IMR-90 (cell line): ENCODE results near the gene AUTS2. TPM values are rescaled to one million over a fixed set of nuclear protein-coding genes. Genes with fewer than 3 reads are reported as not detected.

Experiments used
- ATAC-seq: fragments of 200-7000 bp; cut with Tn5 transposase; 2 replicates; pipeline ENCODE4 v1.9.1; 2020; ENCODE audit warnings: low read depth, mild to moderate bottlenecking, moderate library complexity
- BruUV-seq: library from RNA; stranded (reverse); fragments of 400-500 nt; replicated peaks from 2 replicates; lab custom pipeline; 2021; lab: Mats Ljungman, UMichigan
- CTCF ChIA-PET: fragments of 300-600 bp; formaldehyde crosslinking; extraction: SDS; loops from one replicate; lab custom pipeline; 2021; ENCODE audit warnings: antibody characterized with exemption; lab: Yijun Ruan, JAX
- POLR2A ChIA-PET: fragments of 300-600 bp; sonication (Branson Sonifier 250); formaldehyde crosslinking; loops from one replicate; lab custom pipeline; 2022; ENCODE audit warnings: antibody characterized with exemption; ENCODE audit not compliant: unreplicated experiment; lab: Charles Lee
- DNase-seq: peaks from one replicate; pipeline ENCODE4 v3.0.0; 2013
- H2AFZ ChIP-seq: replicated peaks from 2 replicates; pipeline ENCODE3; 2013; ENCODE audit warnings: low read length, mild to moderate bottlenecking; ENCODE audit not compliant: poor library complexity
- H2AK5ac ChIP-seq: 2 replicates; pipeline ENCODE4 v1.6.1; 2013; ENCODE audit warnings: low read depth, low read length, inconsistent platforms
- H2AK9ac ChIP-seq: replicated peaks from 2 replicates; pipeline ENCODE3; 2013; ENCODE audit warnings: mild to moderate bottlenecking, low read depth, low read length, moderate library complexity; ENCODE audit not compliant: poor library complexity
- H2BK120ac ChIP-seq: 2 replicates; pipeline ENCODE4 v1.6.1; 2013; ENCODE audit warnings: low read depth, low read length, inconsistent platforms
- H2BK15ac ChIP-seq: 3 replicates; pipeline ENCODE4 v1.6.1; 2013; ENCODE audit warnings: low read depth, low read length, inconsistent platforms
- H2BK20ac ChIP-seq: 2 replicates; pipeline ENCODE4 v1.6.1; 2013; ENCODE audit warnings: low read depth, mild to moderate bottlenecking, inconsistent platforms, low read length, moderate library complexity
- H2BK5ac ChIP-seq: 2 replicates; pipeline ENCODE4 v1.6.1; 2013; ENCODE audit warnings: mild to moderate bottlenecking, low read depth, low read length, inconsistent platforms; ENCODE audit not compliant: poor library complexity, severe bottlenecking
- H3K14ac ChIP-seq: replicated peaks from 2 replicates; pipeline ENCODE4 v1.6.1; 2013; ENCODE audit warnings: low read depth, low read length, inconsistent platforms
- H3K18ac ChIP-seq: 2 replicates; pipeline ENCODE4 v1.6.1; 2013; ENCODE audit warnings: low read depth, low read length, control low read depth
- H3K23ac ChIP-seq: 2 replicates; pipeline ENCODE4 v1.6.1; 2013; ENCODE audit warnings: low read depth, low read length, inconsistent platforms
- H3K27ac ChIP-seq: 2 replicates; pipeline ENCODE4 v1.5.1; 2013; ENCODE audit warnings: mild to moderate bottlenecking, control low read depth, low read length; ENCODE audit not compliant: insufficient read depth
- H3K27me3 ChIP-seq: 2 replicates; pipeline ENCODE4 v1.6.1; 2013; ENCODE audit warnings: low read length; ENCODE audit not compliant: control insufficient read depth, insufficient read depth
- H3K36me3 ChIP-seq: 2 replicates; pipeline ENCODE4 v1.6.1; 2013; ENCODE audit warnings: low read length, mixed read lengths; ENCODE audit not compliant: control insufficient read depth, insufficient read depth
- H3K4ac ChIP-seq: 2 replicates; pipeline ENCODE4 v1.6.1; 2013; ENCODE audit warnings: low read depth, low read length, inconsistent platforms
- H3K4me1 ChIP-seq: 2 replicates; pipeline ENCODE4 v1.6.1; 2013; ENCODE audit warnings: low read length, mixed read lengths; ENCODE audit not compliant: control insufficient read depth, insufficient read depth
- H3K4me2 ChIP-seq: 2 replicates; pipeline ENCODE4 v1.6.1; 2013; ENCODE audit warnings: low read depth, mild to moderate bottlenecking, control low read depth, low read length, moderate library complexity
- H3K4me3 ChIP-seq: 2 replicates; pipeline ENCODE4 v1.5.1; 2013; ENCODE audit warnings: low read depth, mild to moderate bottlenecking, control low read depth, low read length, moderate library complexity; ENCODE audit not compliant: insufficient read depth
- H3K56ac ChIP-seq: 2 replicates; pipeline ENCODE4 v1.6.1; 2013; ENCODE audit warnings: low read length, inconsistent platforms; ENCODE audit not compliant: insufficient read depth; ENCODE audit errors: extremely low read depth
- H3K79me1 ChIP-seq, 2 experiments: 2 replicates each; pipeline ENCODE4 v1.6.1; 2013; ENCODE audit warnings: low read length in 2 of 2, inconsistent platforms in 1 of 2, low read depth in 1 of 2
- H3K9ac ChIP-seq: 2 replicates; pipeline ENCODE4 v1.6.1; 2013; ENCODE audit warnings: low read depth, low read length, control low read depth
- H3K9me1 ChIP-seq: 2 replicates; pipeline ENCODE4 v1.6.1; 2013; ENCODE audit warnings: low read length, inconsistent platforms; ENCODE audit not compliant: insufficient read depth
- H3K9me3 ChIP-seq: 2 replicates; pipeline ENCODE4 v1.6.1; 2013; ENCODE audit warnings: low read length; ENCODE audit not compliant: control insufficient read depth, insufficient read depth
- H4K20me1 ChIP-seq: 2 replicates; pipeline ENCODE4 v1.6.1; 2013; ENCODE audit warnings: low read length, inconsistent platforms; ENCODE audit not compliant: insufficient read depth
- H4K5ac ChIP-seq: 2 replicates; pipeline ENCODE4 v1.6.1; 2013; ENCODE audit warnings: mild to moderate bottlenecking, low read depth, low read length, control low read depth
- H4K8ac ChIP-seq, 2 experiments: 2 replicates each; pipeline ENCODE4 v1.6.1; 2013; ENCODE audit warnings: low read depth in 2 of 2, low read length in 2 of 2, control low read depth in 1 of 2, inconsistent platforms in 1 of 2
- H4K91ac ChIP-seq: 2 replicates; pipeline ENCODE4 v1.6.1; 2013; ENCODE audit warnings: low read depth, low read length, inconsistent platforms; ENCODE audit not compliant: insufficient read depth
- CEBPB ChIP-seq: IDR thresholded peaks from 2 replicates; pipeline ENCODE4 v1.6.1; 2012; ENCODE audit warnings: low read depth, low read length, improper control_type of control experiment
- CHD1 ChIP-seq: IDR thresholded peaks from 2 replicates; pipeline ENCODE4 v1.6.1; 2012; ENCODE audit warnings: low read depth, low read length, improper control_type of control experiment
- MAFK ChIP-seq: IDR thresholded peaks from 2 replicates; pipeline ENCODE4 v1.6.1; 2012; ENCODE audit warnings: low read depth, low read length, improper control_type of control experiment
- MAZ ChIP-seq: IDR thresholded peaks from 2 replicates; pipeline ENCODE4 v1.6.1; 2012; ENCODE audit warnings: low read depth, mild to moderate bottlenecking, low read length, improper control_type of control experiment, moderate library complexity, borderline replicate concordance
- WGBS, 2 experiments: methylation state at CpG; one replicate each; pipeline versions ENCODE4 v1.1.5 to v1.1.7; 2013; ENCODE audit warnings: missing lambda C conversion rate in 2 of 2; ENCODE audit not compliant: insufficient read length in 1 of 2; ENCODE audit errors: extremely low coverage in 2 of 2; 5-methylcytosine and 5-hydroxymethylcytosine counted together
- dilution Hi-C: fragments of 300-500 bp; cut with HindIII; formaldehyde crosslinking; loops from one replicate; pipeline ENCODE4 v1.14.3; 2018; ENCODE audit warnings: low sequenced_read_pairs; ENCODE audit not compliant: unreplicated experiment
- in situ Hi-C: fragments of 300-500 bp; cut with MboI; formaldehyde crosslinking; loops from 3 replicates; pipeline ENCODE4 v1.14.3; 2019; ENCODE audit warnings: low sequenced_read_pairs, inconsistent platforms, mixed read lengths
- intact Hi-C: fragments of 100-400 bp; cut with micrococcal nuclease; formaldehyde crosslinking; loops from 2 replicates; pipeline ENCODE4 v1.10.0; 2022
- polyA plus RNA-seq, 3 experiments: library from polyadenylated mRNA; depleted of rRNA; stranded (reverse); fragments of >200 nt; gene quantifications; 2 replicates each; pipeline ENCODE4 v1.2.3, GENCODE V29; 2012; ENCODE audit warnings: low replicate concordance in 1 of 3
- total RNA-seq: library from RNA; depleted of rRNA; stranded (reverse); fragments of >200 nt; gene quantifications from 2 replicates; pipeline ENCODE4 v1.2.3, GENCODE V29; 2012
- TF ChIP-seq, protein P1 (sequence below): fragments of 150-350 bp; IDR thresholded peaks from 2 replicates; pipeline ENCODE4 v1.6.1; 2016; ENCODE audit warnings: low read depth, mild to moderate bottlenecking, low read length, moderate library complexity, borderline replicate concordance

Gene AUTS2
- total and polyA plus RNA-seq, 2 of the 4 experiments (the other 2 are of a cell fraction), result 0.90 to 3.0 TPM

DNA sequence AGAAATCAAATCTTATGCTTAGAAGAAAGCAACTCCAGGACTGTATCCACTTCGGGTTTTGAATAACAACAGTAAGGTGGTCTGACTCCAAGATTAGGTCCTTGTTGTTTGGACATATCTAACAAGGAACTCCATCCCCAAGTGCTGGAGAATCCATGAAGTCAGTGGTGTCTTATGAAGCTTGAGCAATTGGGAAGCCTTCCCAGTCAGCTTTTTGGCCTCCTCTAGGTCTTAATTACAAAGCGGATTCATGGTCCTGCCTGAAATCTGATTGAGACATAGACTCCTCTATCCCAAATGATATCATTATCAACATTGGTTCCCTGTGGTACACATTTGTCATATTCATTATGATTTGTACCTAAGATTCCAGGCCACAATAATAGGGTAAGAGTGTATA, 642.6 kb downstream of the AUTS2 start:
- ATAC-seq (no peak), DNase-seq (no peak)
- in situ Hi-C loops (no loop called here), dilution Hi-C loops (no loop called here), intact Hi-C loops (no loop called here)
- H3K4me1 ChIP-seq, result no peaks in the 10 kb centered on the region
- no peak overlapping the region for H2AK5ac ChIP-seq
- H2BK15ac ChIP-seq, result no peak overlapping the region
- H2BK120ac ChIP-seq, result no peak overlapping the region
- no peaks in the 10 kb centered on the region for H3K27me3 ChIP-seq
- H4K20me1 ChIP-seq, result no peaks in the 10 kb centered on the region
- no peak overlapping the region for H3K23ac ChIP-seq
- H4K8ac ChIP-seq, result no peak overlapping the region
- H3K9ac ChIP-seq, result no peak overlapping the region
- H3K14ac ChIP-seq, result no peak overlapping the region
- no peak overlapping the region for H4K5ac ChIP-seq
- H3K27ac ChIP-seq, result no peak overlapping the region
- H3K9me3 ChIP-seq, result peaks cover 2% of the 10 kb centered on the region; the same call in 1 of the 2 replicates
- no peaks in the 10 kb centered on the region for H3K9me1 ChIP-seq
- H2AK9ac ChIP-seq, result no peak overlapping the region
- no peak overlapping the region for H3K56ac ChIP-seq
- TF ChIP-seq CEBPB, result no peak
- TF ChIP-seq CHD1, result no peak
- TF ChIP-seq, protein P1, sequence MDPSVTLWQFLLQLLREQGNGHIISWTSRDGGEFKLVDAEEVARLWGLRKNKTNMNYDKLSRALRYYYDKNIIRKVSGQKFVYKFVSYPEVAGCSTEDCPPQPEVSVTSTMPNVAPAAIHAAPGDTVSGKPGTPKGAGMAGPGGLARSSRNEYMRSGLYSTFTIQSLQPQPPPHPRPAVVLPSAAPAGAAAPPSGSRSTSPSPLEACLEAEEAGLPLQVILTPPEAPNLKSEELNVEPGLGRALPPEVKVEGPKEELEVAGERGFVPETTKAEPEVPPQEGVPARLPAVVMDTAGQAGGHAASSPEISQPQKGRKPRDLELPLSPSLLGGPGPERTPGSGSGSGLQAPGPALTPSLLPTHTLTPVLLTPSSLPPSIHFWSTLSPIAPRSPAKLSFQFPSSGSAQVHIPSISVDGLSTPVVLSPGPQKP, result no peak
- no peak for TF ChIP-seq MAZ
- TF ChIP-seq MAFK, result no peak
- WGBS, 2 experiments, result no CpG with 5 or more reads among the region's 2 CpGs
- ChIA-PET POLR2A (no interaction called here), CTCF (no interaction called here)
- H2BK20ac ChIP-seq, result no peak overlapping the region
- H2BK5ac ChIP-seq, result no peak overlapping the region
- no TSS peak for BruUV-seq
- H4K91ac ChIP-seq, result no peak overlapping the region
- no peak overlapping the region for H3K4ac ChIP-seq
- H3K36me3 ChIP-seq, result no peaks in the 10 kb centered on the region
- no peak overlapping the region for H3K18ac ChIP-seq
- no peak overlapping the region for H3K4me2 ChIP-seq
- H2AFZ ChIP-seq, result no peak overlapping the region
- H3K4me3 ChIP-seq, result no peak overlapping the region
- no peaks in the 10 kb centered on the region for H3K79me1 ChIP-seq
